GM06990 (cell line): ENCODE measurements around the gene WNT6.

Experiments used
- DNase-seq: peaks from one replicate; pipeline ENCODE4 v3.0.0-alpha.2; 2011; ENCODE audit not compliant: insufficient read length; ENCODE audit errors: extremely low read depth
- H3K27me3 ChIP-seq: replicated peaks from 2 replicates; pipeline ENCODE4 v1.6.0; 2011; ENCODE audit warnings: low read length; ENCODE audit not compliant: control insufficient read depth, insufficient read depth
- H3K36me3 ChIP-seq: 2 replicates; pipeline ENCODE4 v1.5.1; 2011; ENCODE audit warnings: low read length; ENCODE audit not compliant: control insufficient read depth, insufficient read depth
- H3K4me3 ChIP-seq: replicated peaks from 2 replicates; pipeline ENCODE4 v1.5.1; 2011; ENCODE audit warnings: low read depth, mild to moderate bottlenecking, control low read depth, low read length
- CTCF ChIP-seq: IDR thresholded peaks from 2 replicates; pipeline ENCODE4 v1.5.1; 2011; ENCODE audit warnings: low read length, control low read depth, mild to moderate bottlenecking, inconsistent platforms; ENCODE audit not compliant: insufficient read depth, poor library complexity, severe bottlenecking

Gene WNT6

GRCh38 chr2:218830526-218831306, 28.9 kb upstream of the WNT6 start:
- no peaks in the 10 kb centered on the region; the same call in none of the 2 replicates for H3K27me3 ChIP-seq
- H3K36me3 ChIP-seq: no peaks in the 10 kb centered on the region
- no peak for TF ChIP-seq CTCF
- no peak for DNase-seq
- H3K4me3 ChIP-seq: no peak overlapping the region

- H3K27me3 ChIP-seq: no peaks in the 10 kb centered on the region; the same call in none of the 2 replicates
- no peak for DNase-seq
Measured at GRCh38 chr2:218831378-218831990, 28.1 kb upstream of the WNT6 start, which contains the start of gene PRKAG3. PRKAG3 (minus strand) TSS chr2:218831803.

DNA sequence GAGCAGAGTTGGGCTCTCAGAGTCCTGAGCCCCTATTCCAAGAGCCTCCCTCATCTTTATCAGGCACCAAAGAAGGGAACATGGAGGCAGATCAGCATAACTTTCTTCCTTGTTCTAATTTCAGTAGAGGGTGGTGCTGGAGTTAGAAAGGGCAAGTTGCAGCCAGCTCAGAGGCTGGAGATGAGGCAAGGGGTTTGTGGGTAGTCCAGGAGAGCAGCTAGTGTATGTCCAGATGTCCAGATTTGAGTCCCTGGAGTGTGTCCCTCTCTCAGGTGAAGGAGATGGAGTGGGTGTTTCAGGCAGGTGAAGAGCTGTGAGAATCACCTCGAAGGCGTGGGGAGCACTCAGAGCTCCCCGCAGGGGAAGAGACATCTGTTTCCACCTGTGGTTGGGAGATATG, 27.5 kb upstream of the WNT6 start:
- Histone ChIP-seq H3K27me3 (no peaks in the 10 kb centered on the region; the same call in none of the 2 replicates), H3K4me3 (no peak overlapping the region), H3K36me3 (no peaks in the 10 kb centered on the region)
- no peak for DNase-seq
- TF ChIP-seq CTCF: no peak

More at GRCh38 chr2:218831378-218831990, 28.1 kb upstream of the WNT6 start, which contains the start of gene PRKAG3:
- Histone ChIP-seq H3K4me3 (no peak within 1 kb of the TSS), H3K36me3 (no peaks in the 10 kb centered on the region)
- no peak for TF ChIP-seq CTCF

- H3K27me3 ChIP-seq: no peaks in the 10 kb centered on the region; the same call in none of the 2 replicates
- no peak overlapping the region for H3K4me3 ChIP-seq
- H3K36me3 ChIP-seq: no peaks in the 10 kb centered on the region
- no peak for TF ChIP-seq CTCF
- no peak for DNase-seq
Measured at GRCh38 chr2:218832520-218832919, 27.1 kb upstream of the WNT6 start.

- no peaks in the 10 kb centered on the region for H3K36me3 ChIP-seq
- no peaks in the 10 kb centered on the region; the same call in none of the 2 replicates for H3K27me3 ChIP-seq
- no peak overlapping the region for H3K4me3 ChIP-seq
- TF ChIP-seq CTCF: no peak
- no peak for DNase-seq
Measured at GRCh38 chr2:218833023-218833609, 26.5 kb upstream of the WNT6 start.
